IMR-90 (cell line): ENCODE measurements around the gene RAMP3.

ENCODE experiments used
- BHLHE40 ChIP-seq: fragments of 150-350 bp; IDR thresholded peaks from 2 replicates; pipeline ENCODE4 v1.6.1; 2016; ENCODE audit warnings: mild to moderate bottlenecking, low read depth, low read length
- CEBPB ChIP-seq: IDR thresholded peaks from 2 replicates; pipeline ENCODE4 v1.6.1; 2012; ENCODE audit warnings: low read depth, low read length, improper control_type of control experiment
- CHD1 ChIP-seq: IDR thresholded peaks from 2 replicates; pipeline ENCODE4 v1.6.1; 2012; ENCODE audit warnings: low read depth, low read length, improper control_type of control experiment
- FOS ChIP-seq: fragments of 150-350 bp; IDR thresholded peaks from 2 replicates; pipeline ENCODE4 v1.6.1; 2016; ENCODE audit warnings: low read depth, low read length
- MAFK ChIP-seq: IDR thresholded peaks from 2 replicates; pipeline ENCODE4 v1.6.1; 2012; ENCODE audit warnings: low read depth, low read length, improper control_type of control experiment
- MAZ ChIP-seq: IDR thresholded peaks from 2 replicates; pipeline ENCODE4 v1.6.1; 2012; ENCODE audit warnings: low read depth, mild to moderate bottlenecking, low read length, improper control_type of control experiment, moderate library complexity, borderline replicate concordance
- MXI1 ChIP-seq: IDR thresholded peaks from 2 replicates; pipeline ENCODE4 v1.6.1; 2012; ENCODE audit warnings: low read depth, mild to moderate bottlenecking, low read length, moderate library complexity, borderline replicate concordance
- POLR2A ChIP-seq: IDR thresholded peaks from 2 replicates; pipeline ENCODE4 v1.6.1; 2012; ENCODE audit warnings: mild to moderate bottlenecking, low read depth, low read length
- RAD21 ChIP-seq: IDR thresholded peaks from 2 replicates; pipeline ENCODE4 v1.6.1; 2012; ENCODE audit warnings: low read length, improper control_type of control experiment
- RFX5 ChIP-seq: IDR thresholded peaks from 2 replicates; pipeline ENCODE4 v1.8.0; 2012; ENCODE audit warnings: low read depth, mild to moderate bottlenecking, low read length, moderate library complexity
- USF2 ChIP-seq: fragments of 150-350 bp; IDR thresholded peaks from 2 replicates; pipeline ENCODE4 v1.6.1; 2017; ENCODE audit warnings: mild to moderate bottlenecking, antibody characterized with exemption, low read length, low read depth
- TF ChIP-seq, protein P1 (sequence below): conservative IDR thresholded peaks from 2 replicates; pipeline ENCODE4 v1.5.1; 2012; ENCODE audit warnings: mild to moderate bottlenecking, low read depth, low read length, improper control_type of control experiment

DNA sequence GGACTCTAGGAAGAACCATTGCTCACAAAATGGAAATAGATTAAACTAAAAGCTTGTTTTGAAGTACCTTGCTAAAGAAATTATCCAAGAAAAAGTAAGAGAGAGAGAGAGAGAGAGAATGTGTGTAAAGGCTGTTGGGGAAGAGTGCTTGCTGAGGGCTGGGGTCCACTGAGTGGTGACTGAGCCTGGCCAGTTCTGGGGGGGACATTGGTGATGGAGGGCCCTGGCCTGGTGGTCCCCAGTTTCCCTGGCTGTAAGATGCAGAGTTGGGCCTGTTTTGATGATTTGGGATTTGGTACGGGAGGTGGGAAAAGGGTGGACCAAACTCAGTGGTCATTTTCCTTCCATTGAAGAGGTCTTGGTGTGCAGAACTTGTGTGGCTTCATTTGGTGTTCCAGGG lies 880 bp downstream of the RAMP3 start:
- TF ChIP-seq, protein P1, sequence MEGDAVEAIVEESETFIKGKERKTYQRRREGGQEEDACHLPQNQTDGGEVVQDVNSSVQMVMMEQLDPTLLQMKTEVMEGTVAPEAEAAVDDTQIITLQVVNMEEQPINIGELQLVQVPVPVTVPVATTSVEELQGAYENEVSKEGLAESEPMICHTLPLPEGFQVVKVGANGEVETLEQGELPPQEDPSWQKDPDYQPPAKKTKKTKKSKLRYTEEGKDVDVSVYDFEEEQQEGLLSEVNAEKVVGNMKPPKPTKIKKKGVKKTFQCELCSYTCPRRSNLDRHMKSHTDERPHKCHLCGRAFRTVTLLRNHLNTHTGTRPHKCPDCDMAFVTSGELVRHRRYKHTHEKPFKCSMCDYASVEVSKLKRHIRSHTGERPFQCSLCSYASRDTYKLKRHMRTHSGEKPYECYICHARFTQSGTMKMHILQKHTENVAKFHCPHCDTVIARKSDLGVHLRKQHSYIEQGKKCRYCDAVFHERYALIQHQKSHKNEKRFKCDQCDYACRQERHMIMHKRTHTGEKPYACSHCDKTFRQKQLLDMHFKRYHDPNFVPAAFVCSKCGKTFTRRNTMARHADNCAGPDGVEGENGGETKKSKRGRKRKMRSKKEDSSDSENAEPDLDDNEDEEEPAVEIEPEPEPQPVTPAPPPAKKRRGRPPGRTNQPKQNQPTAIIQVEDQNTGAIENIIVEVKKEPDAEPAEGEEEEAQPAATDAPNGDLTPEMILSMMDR: no peak
- no peak for TF ChIP-seq POLR2A
- no peak for TF ChIP-seq USF2
- no peak for TF ChIP-seq MAFK
- TF ChIP-seq RAD21: no peak
- no peak for TF ChIP-seq MXI1
- no peak for TF ChIP-seq BHLHE40
- TF ChIP-seq RFX5: no peak
- no peak for TF ChIP-seq FOS
- no peak for TF ChIP-seq CEBPB
- TF ChIP-seq MAZ: no peak
- TF ChIP-seq CHD1: no peak
